Activated CD8-positive, alpha-beta memory T cell treated with anti-CD3 and anti-CD28 coated beads, Interleukin-2, amount 50 U/mL, for 4 hours (primary cell): ENCODE data around the gene GBP2.
"Not testable (repeated sequence)": the region's sequence is repeated elsewhere in the genome, so short reads cannot be mapped to it uniquely, and the experiment has no call there.

ENCODE experiments used
- DNase-seq: peaks from one replicate; pipeline ENCODE4 v3.0.0-alpha.2; 2020

The GBP2 gene, protein sequence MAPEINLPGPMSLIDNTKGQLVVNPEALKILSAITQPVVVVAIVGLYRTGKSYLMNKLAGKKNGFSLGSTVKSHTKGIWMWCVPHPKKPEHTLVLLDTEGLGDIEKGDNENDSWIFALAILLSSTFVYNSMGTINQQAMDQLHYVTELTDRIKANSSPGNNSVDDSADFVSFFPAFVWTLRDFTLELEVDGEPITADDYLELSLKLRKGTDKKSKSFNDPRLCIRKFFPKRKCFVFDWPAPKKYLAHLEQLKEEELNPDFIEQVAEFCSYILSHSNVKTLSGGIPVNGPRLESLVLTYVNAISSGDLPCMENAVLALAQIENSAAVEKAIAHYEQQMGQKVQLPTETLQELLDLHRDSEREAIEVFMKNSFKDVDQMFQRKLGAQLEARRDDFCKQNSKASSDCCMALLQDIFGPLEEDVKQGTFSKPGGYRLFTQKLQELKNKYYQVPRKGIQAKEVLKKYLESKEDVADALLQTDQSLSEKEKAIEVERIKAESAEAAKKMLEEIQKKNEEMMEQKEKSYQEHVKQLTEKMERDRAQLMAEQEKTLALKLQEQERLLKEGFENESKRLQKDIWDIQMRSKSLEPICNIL

DNA sequence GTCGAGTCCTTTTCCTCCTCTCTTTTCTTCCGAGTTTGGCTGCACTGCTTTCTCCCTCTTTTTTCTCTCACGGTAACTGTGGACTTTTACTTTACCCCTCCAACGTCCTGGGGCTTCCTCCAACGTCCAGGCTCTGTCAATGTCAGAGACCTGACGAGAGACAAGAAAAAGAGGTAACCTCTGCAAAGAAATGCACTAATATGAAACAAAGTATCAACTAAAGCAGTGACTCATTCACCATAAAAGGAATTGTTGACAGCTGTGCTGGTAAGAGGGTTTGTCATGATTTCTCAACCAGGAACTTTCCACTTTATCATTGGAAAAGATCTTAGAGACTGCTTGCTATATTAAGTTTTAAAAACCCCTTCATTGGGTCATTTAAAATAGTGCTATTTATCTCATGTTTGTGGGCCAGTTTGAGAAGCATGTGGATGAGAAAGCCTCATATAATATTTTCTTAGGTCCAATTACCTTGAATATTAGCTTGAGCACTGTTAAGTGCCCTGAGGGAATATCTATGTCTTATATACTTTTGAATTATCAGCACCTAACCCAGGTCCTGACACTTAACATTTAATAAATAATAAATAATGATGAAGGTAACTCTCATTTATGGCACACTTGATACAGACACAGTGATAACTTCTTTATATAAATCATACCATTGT is at the start of gene GBP2:
Gene GBP2 (minus strand): TSS at position 202 of the 668 bp plus-strand sequence. CDS start 4,148 bp downstream, outside the sequence.
- DNase-seq = no peak

DNA sequence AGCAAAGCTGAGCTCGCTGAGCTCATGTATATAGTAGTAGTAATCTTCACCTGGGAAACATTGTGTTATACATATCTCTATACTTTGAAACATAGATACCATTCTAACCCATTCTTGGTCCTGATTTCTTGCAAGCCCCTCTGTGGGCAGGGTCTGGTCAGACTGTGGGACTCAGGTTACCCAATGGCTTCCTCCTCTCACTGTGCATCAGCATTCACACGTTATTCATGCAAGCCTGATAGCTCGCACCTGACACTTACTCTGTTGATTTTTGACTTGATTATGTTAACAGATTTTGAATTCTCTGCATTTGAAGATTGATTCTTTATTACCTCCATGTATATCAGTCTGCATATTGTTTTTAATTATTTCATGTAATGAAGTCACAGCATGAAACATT is 48.6 kb upstream of the GBP2 start:
- no peak for DNase-seq

DNA sequence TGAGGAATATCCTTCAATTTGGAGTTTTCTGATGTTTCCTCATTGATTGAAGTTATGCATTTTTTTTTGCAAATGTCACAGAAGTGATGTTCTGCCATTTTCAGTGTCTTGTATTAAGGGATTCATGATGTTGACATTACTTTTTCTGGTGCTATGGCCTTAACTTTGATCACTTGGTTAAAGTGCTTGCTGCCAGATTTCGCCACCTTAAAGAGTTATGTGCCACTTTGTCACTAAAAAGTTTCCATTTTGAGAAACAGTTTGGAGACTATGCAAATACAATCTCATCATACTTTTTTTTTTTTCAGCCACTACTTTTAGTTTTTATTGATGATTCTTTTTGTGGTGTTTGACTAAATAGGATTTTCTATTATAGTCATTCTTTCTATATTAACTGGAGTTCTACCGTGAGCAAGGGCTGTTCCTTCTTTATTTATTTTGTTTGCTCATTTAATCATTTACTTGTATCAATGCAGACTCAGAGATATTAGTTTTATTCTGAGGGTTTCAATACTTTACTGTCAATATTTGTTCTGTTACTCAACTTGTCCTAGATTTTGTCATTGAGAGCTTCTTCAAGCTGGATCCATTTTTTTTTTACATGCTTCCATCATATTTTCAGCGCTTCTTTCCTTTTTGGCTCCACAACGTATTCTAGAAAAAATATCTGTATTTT is 46.7 kb upstream of the GBP2 start:
- no peak for DNase-seq

DNA sequence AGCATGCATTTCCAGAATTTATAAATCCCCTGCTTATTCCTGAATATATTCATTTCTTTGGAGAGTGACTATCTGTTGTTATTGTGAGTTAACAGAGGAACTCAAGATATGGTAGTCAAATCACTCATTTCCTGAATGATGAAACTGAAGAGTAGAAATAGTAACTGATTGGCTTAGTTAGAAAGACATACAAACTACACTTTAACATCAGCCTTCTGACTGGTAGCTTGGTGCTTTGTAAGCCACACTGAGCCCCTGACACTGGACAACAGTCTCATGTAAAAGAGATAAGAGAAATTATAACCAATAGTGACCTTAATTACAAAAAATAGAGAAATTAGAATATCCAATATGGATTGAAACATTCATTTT is 45.1 kb upstream of the GBP2 start:
- no peak for DNase-seq

DNA sequence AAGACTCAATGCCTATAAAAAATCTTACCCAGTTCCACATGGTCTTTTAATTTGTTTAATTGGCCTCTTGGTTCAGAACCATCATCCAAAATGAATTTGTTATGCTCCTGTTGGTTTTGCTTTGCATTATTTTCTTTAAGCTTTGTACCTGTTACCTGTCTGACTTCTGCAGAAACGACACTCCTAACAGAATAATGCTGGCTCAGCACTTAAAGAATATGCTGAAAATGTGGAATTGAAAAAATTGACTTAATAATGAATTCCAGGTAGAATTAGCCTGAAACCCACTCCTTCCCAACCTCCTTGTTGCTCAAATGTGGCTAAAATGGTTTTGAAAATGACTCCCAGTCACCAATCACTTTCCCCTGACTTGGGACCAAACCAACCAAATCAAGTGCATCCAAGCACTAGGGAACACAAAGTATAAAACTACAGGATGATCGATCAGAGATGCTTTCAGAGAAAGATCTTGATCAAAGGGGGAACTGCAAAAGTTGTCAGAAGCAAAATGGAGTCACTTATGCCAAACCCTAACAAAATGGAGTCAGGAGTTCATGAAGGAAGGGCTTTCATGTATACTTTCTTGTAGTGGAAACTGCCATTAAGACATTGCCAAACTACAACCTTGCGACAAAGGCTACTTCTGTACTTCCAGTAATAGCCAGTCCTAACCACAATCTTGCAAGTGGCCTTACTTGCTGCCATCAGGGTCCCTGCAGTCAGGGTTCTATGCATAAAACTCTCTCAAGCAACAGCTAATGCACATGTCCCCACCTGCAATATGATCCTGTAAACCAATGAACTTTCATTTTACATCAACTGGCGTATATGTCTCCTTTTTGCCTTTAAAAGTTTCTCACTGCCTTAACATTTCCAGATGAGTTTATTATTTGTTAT is 44.5 kb upstream of the GBP2 start:
- no peak for DNase-seq

DNA sequence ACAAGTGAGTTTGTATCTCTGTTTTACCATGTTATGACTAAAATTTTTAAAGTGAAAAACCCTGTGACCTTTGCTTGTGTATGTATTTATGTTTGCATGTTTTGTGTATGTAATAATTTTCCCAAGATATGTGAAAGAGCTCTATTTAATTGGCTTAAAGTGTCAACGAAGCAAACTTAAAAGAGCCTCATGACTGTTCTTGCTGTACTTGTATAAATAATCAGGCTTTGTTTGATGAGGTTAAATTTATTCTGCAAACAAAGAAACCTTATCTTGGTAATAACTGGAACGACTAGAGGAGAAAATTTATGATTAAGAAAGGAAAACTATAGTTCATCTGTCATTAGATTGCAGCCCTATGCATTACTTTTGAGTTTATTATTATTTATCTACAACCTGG is 43.3 kb upstream of the GBP2 start:
- no peak for DNase-seq

DNA sequence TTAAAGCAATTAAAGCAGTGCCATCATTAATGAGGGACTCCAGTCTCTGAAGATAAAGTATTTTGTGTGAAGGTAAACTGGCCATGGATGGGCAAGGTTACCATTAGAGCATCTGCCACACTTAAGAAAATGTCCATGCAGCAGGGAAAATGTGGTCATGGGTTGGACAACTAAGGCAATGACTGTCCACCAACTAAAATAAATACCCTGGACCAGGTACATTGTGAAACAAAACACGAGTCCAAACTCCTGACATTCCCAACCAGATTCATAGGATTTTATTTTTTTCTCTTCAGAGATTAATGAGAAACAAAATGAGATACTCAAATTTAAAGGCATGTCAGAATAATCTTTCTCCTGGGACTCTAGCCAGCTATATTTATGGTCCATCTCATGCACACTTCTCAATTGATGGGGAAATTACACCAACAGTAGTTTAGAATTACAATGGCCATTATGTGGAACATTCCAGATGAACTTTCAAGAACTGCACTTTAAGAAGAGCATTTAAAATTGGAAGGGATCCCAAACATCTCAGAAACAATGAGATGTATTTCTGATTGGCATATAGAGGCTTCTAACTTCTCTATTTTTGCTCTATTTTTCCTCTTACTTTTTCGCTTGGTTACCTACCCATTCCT is 41.8 kb upstream of the GBP2 start:
- DNase-seq = no peak

DNA sequence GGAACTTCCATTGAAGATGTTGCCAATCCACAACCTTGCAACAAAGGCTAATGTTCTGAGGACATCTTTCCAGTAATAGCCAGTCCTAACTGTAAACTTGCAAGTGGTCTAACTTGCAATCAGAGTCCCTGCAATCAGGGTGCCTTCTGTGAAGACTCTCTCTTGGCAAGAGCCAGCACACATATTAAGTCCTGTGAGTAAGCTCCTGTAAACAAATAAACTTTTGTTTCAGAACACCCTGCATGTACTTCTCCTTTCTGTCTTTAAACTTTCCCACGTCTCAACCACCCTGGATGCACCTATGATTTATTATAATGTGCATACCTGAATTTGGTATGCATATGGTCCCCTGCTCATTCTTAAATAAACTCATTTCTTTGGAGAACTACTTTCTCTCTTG is 40.8 kb upstream of the GBP2 start:
- DNase-seq = no peak

DNA sequence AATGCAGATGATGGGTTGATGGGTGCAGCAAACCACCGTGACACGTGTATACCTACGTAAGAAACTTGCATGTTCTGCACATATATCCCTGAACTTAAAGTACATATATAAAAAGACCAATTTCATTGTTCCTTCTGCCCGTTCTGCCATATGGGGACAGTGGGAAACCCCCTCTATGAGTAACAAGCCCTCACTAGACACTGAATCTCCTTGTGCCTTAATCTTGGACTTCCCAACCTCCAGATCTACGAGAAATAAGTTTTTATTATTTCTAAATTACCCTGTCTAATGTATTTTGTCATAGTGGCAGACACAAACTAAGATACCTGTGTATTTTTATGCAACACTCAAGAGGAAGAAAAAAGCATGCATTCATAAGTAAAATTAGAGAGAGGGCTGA is 39.9 kb upstream of the GBP2 start:
- no peak for DNase-seq

DNA sequence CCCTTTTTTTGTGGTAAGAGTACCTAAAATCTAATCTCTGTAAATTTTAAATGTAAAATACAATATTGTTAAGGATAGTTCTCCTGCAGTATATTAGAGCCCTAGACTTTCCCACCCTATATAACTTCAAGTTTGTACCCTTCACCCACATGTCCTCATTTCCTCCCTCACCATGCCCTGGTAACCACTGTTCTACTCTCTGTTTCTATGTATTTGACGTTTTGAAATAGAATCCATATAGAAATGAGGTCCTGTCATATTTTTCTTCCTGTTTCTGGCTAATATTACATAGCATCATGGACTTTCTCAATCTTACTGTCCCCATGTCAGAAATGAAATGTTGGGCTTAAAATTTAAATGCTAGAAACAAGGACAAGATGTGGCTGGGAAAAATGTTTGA is 25.1 kb upstream of the GBP2 start:
- DNase-seq = no peak

DNA sequence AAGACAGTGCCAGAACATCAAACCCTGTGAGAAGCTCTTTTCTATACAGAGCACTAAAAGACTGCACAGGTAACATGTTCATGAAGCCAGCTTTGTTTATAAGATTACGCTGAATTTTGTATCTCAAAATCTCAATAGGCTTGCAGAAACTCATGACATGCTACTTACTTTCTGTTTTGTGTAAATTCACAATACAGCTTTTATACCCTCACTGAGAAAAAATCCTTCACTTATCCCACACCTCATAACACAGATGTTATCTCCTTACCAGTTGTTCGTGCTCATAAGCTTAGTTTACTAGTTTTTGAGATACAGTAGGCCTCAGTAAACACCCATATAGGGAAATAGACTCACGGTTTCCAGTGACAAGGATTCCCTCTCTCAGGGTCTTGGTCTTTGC is 24.1 kb upstream of the GBP2 start:
- DNase-seq = no peak

DNA sequence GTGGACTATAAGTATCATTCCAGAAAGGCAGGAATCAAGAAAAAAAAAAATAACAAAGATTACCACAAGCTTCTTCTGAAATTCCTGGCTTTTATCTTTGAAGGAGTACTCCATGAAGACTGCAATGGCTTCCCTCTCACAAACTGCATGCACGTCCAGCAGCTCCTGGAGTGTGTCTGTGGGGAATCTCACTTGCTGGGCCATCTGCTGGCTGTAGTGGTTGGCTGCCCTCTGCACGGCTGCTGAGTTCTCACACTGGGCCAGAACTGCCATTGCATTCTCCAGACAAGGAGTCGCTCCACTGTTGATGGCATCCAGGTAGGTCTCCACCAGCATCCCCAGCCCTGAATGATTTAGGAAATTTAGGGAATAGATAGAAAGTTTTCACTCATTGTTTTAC is 23.3 kb upstream of the GBP2 start:
- no peak for DNase-seq

DNA sequence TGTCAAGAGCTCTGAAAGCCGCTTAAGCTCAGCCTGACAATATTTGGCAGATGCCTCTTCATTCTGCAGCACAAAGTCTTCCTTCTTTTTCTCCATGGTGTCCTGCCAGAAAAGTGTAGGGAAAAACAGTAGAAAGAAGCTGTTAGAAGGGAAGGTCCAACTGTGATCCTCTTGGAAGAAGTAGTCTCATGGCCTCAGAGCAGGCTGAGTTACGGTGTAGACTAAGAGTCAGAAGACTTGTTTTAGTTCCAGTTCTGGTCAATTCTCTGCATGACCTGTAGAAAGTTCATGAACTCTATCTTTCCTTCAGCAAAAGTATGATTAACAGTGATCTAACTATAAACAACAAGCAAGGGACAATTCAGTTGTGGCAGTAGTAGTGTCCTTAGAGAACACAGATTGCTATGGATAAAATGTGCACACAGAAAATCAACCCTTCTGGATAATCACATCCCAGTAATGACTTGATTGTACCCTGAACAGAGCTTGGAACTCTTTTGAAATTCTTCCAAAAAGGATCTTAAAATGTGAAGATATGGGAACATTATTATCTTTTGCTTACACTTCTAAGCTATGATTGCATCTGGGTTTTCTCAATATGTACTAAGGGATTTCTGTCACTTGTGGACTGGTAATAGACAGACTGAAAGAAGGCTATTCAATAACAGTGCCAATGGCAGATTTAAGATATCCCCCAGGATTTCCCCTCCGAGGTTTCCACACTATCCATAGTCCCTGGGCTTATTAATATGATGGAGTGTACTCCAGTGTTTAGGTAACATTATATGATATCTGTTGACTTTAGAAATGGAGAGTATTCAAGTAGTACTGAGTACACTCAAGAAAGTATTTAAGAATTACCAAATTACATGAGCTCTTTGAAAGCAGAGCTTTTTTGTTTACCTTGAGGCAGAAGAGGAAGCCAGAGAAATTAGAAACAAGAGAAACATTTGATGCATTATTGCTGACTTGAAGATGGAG is 22.1 kb upstream of the GBP2 start:
- no peak for DNase-seq

DNA sequence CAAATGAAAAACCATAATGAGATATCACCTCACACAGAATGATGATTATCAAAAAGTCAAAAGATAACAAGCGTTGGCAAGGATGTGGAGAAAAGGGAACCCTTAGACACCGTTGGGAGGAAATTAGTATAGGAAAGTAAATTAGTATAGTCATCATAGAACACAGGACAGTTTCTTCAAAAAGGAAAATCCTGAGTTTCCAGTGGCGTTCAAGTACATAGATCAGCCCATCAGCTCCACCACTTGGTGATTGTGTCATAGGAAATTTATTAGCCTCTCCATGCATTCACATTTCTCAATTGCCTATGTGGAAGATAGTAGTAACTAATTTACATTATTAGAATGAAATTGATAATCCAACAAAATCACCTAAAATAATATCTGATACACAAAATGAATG is 20.8 kb upstream of the GBP2 start:
- no peak for DNase-seq

DNA sequence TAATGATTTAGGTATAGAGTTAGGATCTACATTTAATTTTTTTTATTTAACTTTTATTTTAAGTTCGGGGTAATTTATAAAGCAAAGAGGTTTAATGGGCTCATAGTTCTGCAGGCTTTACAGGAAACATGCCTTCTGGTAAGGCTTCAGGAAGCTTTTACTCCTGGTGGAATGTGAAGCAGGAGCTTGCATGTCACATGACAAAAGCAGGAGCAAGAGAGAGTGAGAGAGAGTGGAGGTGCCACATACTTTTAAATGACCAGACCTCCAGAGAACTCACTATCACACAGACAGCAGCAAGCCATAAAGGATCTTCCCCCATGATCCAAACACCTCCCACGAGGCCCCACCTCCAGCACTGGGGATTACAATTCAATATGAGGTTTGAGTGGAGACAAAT is 17.6 kb upstream of the GBP2 start:
- no peak for DNase-seq

DNA sequence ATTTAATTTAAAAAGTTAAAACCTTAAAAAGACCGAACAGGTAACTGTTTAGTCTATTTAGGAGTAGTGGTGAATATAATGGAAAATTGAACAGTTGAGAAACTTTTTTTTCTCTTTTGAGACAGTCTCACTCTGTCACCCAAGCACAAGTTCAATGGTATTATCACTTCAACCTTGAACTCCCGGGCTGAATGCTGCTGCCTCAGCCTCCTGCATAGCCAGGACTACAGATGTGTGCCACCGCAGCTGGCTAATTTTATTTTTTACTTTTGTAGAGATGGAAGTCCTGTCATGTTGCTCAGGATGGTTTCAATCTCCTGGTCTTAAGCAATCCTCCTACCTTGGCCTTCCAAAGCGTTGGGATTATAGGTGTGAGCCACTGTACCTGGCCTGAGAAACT is 16.2 kb upstream of the GBP2 start:
- DNase-seq = no peak

DNA sequence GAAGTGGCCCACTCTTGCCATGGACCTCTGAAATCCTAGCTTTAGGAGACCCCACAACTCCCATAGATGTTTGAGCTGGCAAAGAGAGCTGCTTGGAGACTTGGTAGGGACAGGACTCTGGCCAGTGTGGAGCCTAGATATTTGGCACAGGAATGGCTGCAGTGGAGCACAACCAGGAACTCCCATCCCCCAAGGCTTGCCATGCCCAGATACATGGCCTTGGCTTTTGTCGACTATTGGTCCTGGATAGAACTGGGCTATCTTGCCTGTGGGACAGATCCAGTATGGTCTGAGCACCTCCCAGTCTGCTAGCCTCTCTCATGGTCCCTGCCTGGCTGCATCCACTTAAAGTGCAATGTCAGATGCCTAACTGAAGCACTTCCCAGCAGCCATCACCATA is 7.8 kb upstream of the GBP2 start:
- no peak for DNase-seq

DNA sequence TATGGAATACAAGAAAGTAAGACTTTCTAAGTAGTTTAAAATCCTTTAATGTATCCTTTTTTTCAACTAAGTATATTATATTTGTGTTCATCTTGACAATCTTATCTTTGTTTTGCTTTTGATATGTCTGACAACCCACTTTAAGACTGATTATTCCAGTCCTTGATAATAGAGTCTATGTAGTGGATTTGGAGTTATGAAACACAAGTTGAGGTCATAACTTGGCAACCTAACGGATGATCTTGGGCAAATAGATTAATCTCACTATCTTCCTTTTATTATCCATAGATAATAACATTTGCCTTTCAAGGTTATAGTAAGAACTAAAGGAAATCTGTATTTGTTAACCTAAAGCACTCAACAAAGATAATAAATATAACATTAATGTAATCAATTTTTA is 4.8 kb upstream of the GBP2 start:
- no peak for DNase-seq

DNA sequence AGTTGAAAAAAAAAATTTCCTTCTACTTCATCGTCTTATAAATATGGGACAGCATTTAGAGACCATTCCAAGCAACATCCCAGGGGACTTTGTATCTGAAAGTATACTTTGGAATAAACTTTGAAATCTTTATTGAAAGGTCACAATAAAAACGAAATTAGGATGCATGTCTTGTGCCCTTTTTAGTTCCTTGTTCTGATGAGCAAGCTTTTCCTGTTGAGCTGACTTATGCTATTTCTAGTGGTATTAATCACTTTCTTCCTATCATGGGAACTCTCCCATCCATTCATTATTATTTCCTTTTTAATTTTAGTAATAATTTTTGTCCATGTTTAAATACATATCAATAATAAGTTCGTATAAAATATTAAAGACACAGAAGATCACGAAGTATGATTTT is 4.0 kb upstream of the GBP2 start:
- no peak for DNase-seq

DNA sequence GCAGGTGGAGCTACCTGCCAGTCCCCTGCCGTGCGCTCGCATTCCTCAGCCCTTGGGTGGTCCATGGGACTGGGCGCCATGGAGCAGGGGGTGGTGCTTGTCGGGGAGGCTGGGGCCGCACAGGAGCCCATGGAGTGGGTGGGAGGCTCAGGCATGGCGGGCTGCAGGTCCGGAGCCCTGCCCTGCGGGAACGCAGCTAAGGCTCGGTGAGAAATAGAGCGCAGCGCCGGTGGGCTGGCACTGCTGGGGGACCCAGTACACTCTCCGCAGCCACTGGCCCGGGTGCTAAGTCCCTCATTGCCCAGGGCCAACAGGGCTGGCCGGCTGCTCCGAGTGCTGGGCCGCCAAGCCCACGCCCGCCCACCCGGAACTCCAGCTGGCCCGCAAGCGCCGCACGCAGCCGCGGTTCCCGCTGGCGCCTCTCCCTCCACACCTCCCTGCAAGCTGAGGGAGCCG is 2.1 kb upstream of the GBP2 start:
- DNase-seq = not testable (repeated sequence)
